Hepatocyte (in vitro differentiated cells): ENCODE results near the gene MGMT. TPM values are rescaled to one million over a fixed set of nuclear protein-coding genes. Genes with fewer than 3 reads are reported as not detected.

Experiments used
- DNase-seq: peaks from one replicate; pipeline ENCODE4 v3.0.0-alpha.2; 2016; ENCODE audit warnings: low spot score
- H2AFZ ChIP-seq: fragments of 200-600 bp; sonication (generic); 2 replicates; pipeline ENCODE4 v1.6.0; 2016; ENCODE audit warnings: antibody characterized with exemption, mild to moderate bottlenecking
- H3K27ac ChIP-seq: fragments of 200-600 bp; sonication (generic); 2 replicates; pipeline ENCODE4 v1.5.1; 2016; ENCODE audit warnings: mild to moderate bottlenecking
- H3K27me3 ChIP-seq: fragments of 200-600 bp; sonication (generic); 2 replicates; pipeline ENCODE4 v1.6.1; 2016
- H3K36me3 ChIP-seq: fragments of 200-600 bp; sonication (generic); replicated peaks from 2 replicates; pipeline ENCODE4 v1.5.1; 2016; ENCODE audit warnings: low read depth; ENCODE audit not compliant: insufficient read depth
- H3K4me1 ChIP-seq: fragments of 200-600 bp; sonication (generic); 2 replicates; pipeline ENCODE4 v1.5.1; 2016; ENCODE audit warnings: mild to moderate bottlenecking, moderate library complexity; ENCODE audit not compliant: insufficient read depth
- H3K4me2 ChIP-seq: fragments of 200-600 bp; sonication (generic); 2 replicates; pipeline ENCODE4 v1.6.0; 2016
- H3K4me3 ChIP-seq: fragments of 200-600 bp; sonication (generic); 2 replicates; pipeline ENCODE4 v1.5.1; 2016; ENCODE audit warnings: mild to moderate bottlenecking
- H3K79me2 ChIP-seq: fragments of 200-600 bp; sonication (generic); 2 replicates; pipeline ENCODE4 v1.6.0; 2017; ENCODE audit warnings: mild to moderate bottlenecking
- H3K9me2 ChIP-seq: fragments of 200-600 bp; sonication (generic); replicated peaks from 2 replicates; pipeline ENCODE4 v1.6.0; 2017; ENCODE audit warnings: mild to moderate bottlenecking; ENCODE audit not compliant: insufficient read depth
- H3K9me3 ChIP-seq: fragments of 200-600 bp; sonication (generic); 2 replicates; pipeline ENCODE4 v1.5.1; 2016; ENCODE audit warnings: low read depth, mild to moderate bottlenecking
- H4K20me1 ChIP-seq: fragments of 200-600 bp; sonication (generic); 2 replicates; pipeline ENCODE4 v1.6.0; 2016; ENCODE audit warnings: mild to moderate bottlenecking; ENCODE audit not compliant: insufficient read depth, poor library complexity, severe bottlenecking
- CTCF ChIP-seq: fragments of 200-600 bp; sonication (generic); IDR thresholded peaks from 2 replicates; pipeline ENCODE4 v1.5.1; 2016; ENCODE audit warnings: antibody characterized with exemption, mild to moderate bottlenecking; ENCODE audit not compliant: poor library complexity
- EZH2 ChIP-seq: fragments of 200-600 bp; sonication (generic); IDR thresholded peaks from 2 replicates; pipeline ENCODE4 v1.6.1; 2016; ENCODE audit warnings: antibody characterized with exemption, mild to moderate bottlenecking, borderline replicate concordance
- EZH2phosphoT487 ChIP-seq: fragments of 200-600 bp; sonication (generic); IDR thresholded peaks from one replicate; pipeline ENCODE4 v1.6.1; 2018; ENCODE audit warnings: antibody characterized with exemption, mild to moderate bottlenecking, low read depth, moderate library complexity; ENCODE audit not compliant: unreplicated experiment, severe bottlenecking
- WGBS: methylation state at CpG from one replicate; pipeline ENCODE4 v1.1.6; 2016; ENCODE audit warnings: low lambda C conversion rate; ENCODE audit errors: missing lambda C conversion rate; 5-methylcytosine and 5-hydroxymethylcytosine counted together
- polyA plus RNA-seq: library from polyadenylated mRNA; unstranded; fragments of >200 nt; fragmentation: Nextera tagmentation; extraction: Ambion mirVana; gene quantifications from 2 replicates; pipeline ENCODE4 v1.2.1, GENCODE V29; 2016
- total RNA-seq: library from RNA; depleted of rRNA; stranded (reverse); fragments of >200 nt; gene quantifications from 2 replicates; pipeline ENCODE4 v1.2.3, GENCODE V29; 2014

Gene MGMT
- total and polyA plus RNA-seq, 2 experiments from 2014 or later = 41.5 to 41.9 TPM

DNA sequence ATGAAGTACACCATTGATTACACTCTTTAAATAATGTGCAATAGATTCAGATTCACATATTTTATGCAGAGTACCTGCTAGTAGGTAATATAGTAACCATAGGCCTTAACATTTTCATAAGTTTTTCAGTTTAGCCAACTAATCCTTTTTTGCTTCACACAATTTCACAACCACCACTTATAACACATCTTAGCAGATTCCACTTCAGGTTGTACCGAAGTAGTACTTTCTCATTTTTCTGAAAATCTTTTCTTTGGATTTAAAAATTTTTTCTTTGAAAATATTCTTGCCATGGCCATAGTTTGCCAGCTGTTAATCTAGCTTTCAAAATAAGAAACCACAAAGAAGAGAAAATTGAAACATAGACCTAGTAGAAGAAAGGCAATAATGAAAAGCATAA, 203.1 kb downstream of the MGMT start:
- TF ChIP-seq EZH2 = no peak
- no peak for TF ChIP-seq EZH2phosphoT487
- no peak for TF ChIP-seq CTCF
- no peak overlapping the region for H2AFZ ChIP-seq
- H4K20me1 ChIP-seq = no peaks in the 10 kb centered on the region
- no peaks in the 10 kb centered on the region for H3K79me2 ChIP-seq
- H3K9me3 ChIP-seq = no peaks in the 10 kb centered on the region
- H3K4me3 ChIP-seq = no peak overlapping the region
- no peak for DNase-seq
- H3K27me3 ChIP-seq = no peaks in the 10 kb centered on the region
- no peak overlapping the region for H3K4me2 ChIP-seq
- no peaks in the 10 kb centered on the region for H3K9me2 ChIP-seq
- H3K27ac ChIP-seq = no peak overlapping the region
- H3K4me1 ChIP-seq = no peaks in the 10 kb centered on the region
- WGBS = 97% methylated on average over 1 of the region's 1 CpG
- no peaks in the 10 kb centered on the region for H3K36me3 ChIP-seq

- Histone ChIP-seq H3K27ac (no peak overlapping the region), H3K4me3 (no peak overlapping the region), H3K4me2 (no peak overlapping the region), H4K20me1 (no peaks in the 10 kb centered on the region), H3K79me2 (no peaks in the 10 kb centered on the region), H2AFZ (no peak overlapping the region), H3K27me3 (no peaks in the 10 kb centered on the region), H3K36me3 (no peaks in the 10 kb centered on the region), H3K4me1 (no peaks in the 10 kb centered on the region), H3K9me3 (no peaks in the 10 kb centered on the region), H3K9me2 (no peaks in the 10 kb centered on the region)
- TF ChIP-seq EZH2 (no peak), EZH2phosphoT487 (no peak), CTCF (no peak)
- no peak for DNase-seq
- 95% methylated on average over 4 of the region's 4 CpGs for WGBS
These were observed 206.3 kb downstream of the MGMT start for GRCh38 chr10:129673292-129673691.

GRCh38 chr10:129675027-129675769, 208.2 kb downstream of the MGMT start:
- no peak for TF ChIP-seq EZH2
- Histone ChIP-seq H3K79me2 (no peaks in the 10 kb centered on the region), H3K4me1 (no peaks in the 10 kb centered on the region), H3K4me3 (no peak overlapping the region), H3K27ac (no peak overlapping the region), H3K4me2 (no peak overlapping the region), H2AFZ (no peak overlapping the region), H4K20me1 (no peaks in the 10 kb centered on the region), H3K36me3 (no peaks in the 10 kb centered on the region), H3K9me3 (no peaks in the 10 kb centered on the region), H3K27me3 (no peaks in the 10 kb centered on the region), H3K9me2 (no peaks in the 10 kb centered on the region)
- WGBS = 97% methylated on average over 17 of the region's 17 CpGs
- DNase-seq = no peak

DNA sequence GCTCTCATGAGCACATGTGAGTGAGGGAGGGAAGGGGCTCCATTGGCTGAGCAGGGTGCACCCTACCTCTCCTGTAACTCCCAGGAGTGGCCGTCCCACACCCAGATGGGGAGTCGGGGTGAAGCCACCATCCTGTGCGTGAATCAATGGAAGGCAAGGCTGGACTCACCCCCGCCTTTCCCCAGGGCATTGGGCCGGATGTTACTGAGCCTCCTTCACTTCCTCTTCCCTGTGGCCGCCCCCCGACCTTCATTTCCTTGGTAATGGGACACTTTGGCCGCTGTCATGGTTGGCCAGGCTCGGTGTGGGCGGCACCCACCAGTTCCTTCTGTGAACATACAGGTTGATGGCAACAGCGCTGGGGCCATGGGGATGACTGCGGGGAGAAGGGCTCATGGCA, 209.0 kb downstream of the MGMT start:
- Histone ChIP-seq H3K79me2 (no peaks in the 10 kb centered on the region), H2AFZ (no peak overlapping the region), H3K36me3 (no peaks in the 10 kb centered on the region), H3K4me1 (no peaks in the 10 kb centered on the region), H3K4me3 (no peak overlapping the region), H3K9me2 (no peaks in the 10 kb centered on the region), H3K27me3 (no peaks in the 10 kb centered on the region), H4K20me1 (no peaks in the 10 kb centered on the region), H3K27ac (no peak overlapping the region), H3K9me3 (no peaks in the 10 kb centered on the region), H3K4me2 (no peak overlapping the region)
- TF ChIP-seq EZH2phosphoT487 (no peak), EZH2 (no peak), CTCF (no peak)
- no peak for DNase-seq
- WGBS = 96% methylated on average over 11 of the region's 12 CpGs
